NB4 (cell line): ENCODE results near the gene LAMA3.

Source experiments
- CTCF ChIP-seq: IDR thresholded peaks from one replicate; pipeline ENCODE4 v1.5.1; 2012; ENCODE audit warnings: low read depth, low read length
- MAX ChIP-seq: IDR thresholded peaks from 2 replicates; pipeline ENCODE4 v1.6.1; 2011; ENCODE audit warnings: low read depth, low read length
- POLR2A ChIP-seq: IDR thresholded peaks from 2 replicates; pipeline ENCODE4 v1.6.1; 2011; ENCODE audit warnings: mild to moderate bottlenecking; ENCODE audit not compliant: insufficient read length; ENCODE audit errors: extremely low read depth

GRCh38 chr18:23828426-23828825 lies 139.2 kb downstream of the LAMA3 start:
- TF ChIP-seq POLR2A (no peak), CTCF (no peak), MAX (no peak)
